HL-60 (cell line): ENCODE results near the gene GNG12.

Experiments
- DNase-seq, 2 experiments: peaks; one replicate each; pipeline ENCODE4 v3.0.0-alpha.2; 2010 to 2020; ENCODE audit warnings: low read depth in 1 of 2, low spot score in 1 of 2
- H3K27ac ChIP-seq: fragments of 250-450 bp; sonication (Bioruptor Pico); replicated peaks from 2 replicates; pipeline ENCODE4 v1.5.1; 2020; ENCODE audit warnings: mild to moderate bottlenecking, moderate library complexity
- H3K27me3 ChIP-seq: fragments of 250-450 bp; sonication (Bioruptor Pico); 2 replicates; pipeline ENCODE4 v1.5.1; 2021; ENCODE audit warnings: mild to moderate bottlenecking, moderate library complexity; ENCODE audit not compliant: insufficient read depth, poor library complexity, severe bottlenecking
- H3K4me3 ChIP-seq: replicated peaks from 2 replicates; pipeline ENCODE4 v1.5.1; 2011; ENCODE audit warnings: mild to moderate bottlenecking, control low read depth, low read length; ENCODE audit not compliant: insufficient read depth
- CTCF ChIP-seq: IDR thresholded peaks from one replicate; pipeline ENCODE4 v1.5.1; 2011; ENCODE audit warnings: low read length, control low read depth, inconsistent platforms; ENCODE audit not compliant: insufficient read depth
- GABPA ChIP-seq: IDR thresholded peaks from 2 replicates; pipeline ENCODE4 v1.6.1; 2012; ENCODE audit warnings: low read depth
- POLR2AphosphoS5 ChIP-seq: IDR thresholded peaks from 2 replicates; pipeline ENCODE4 v1.6.1; 2012; ENCODE audit warnings: low read depth
- REST ChIP-seq: IDR thresholded peaks from 2 replicates; pipeline ENCODE4 v1.6.1; 2012; ENCODE audit warnings: low read depth; ENCODE audit not compliant: insufficient replicate concordance
- SPI1 ChIP-seq: IDR thresholded peaks from 2 replicates; pipeline ENCODE4 v1.6.1; 2012; ENCODE audit warnings: low read depth, mild to moderate bottlenecking, borderline replicate concordance

The GNG12 gene

DNA sequence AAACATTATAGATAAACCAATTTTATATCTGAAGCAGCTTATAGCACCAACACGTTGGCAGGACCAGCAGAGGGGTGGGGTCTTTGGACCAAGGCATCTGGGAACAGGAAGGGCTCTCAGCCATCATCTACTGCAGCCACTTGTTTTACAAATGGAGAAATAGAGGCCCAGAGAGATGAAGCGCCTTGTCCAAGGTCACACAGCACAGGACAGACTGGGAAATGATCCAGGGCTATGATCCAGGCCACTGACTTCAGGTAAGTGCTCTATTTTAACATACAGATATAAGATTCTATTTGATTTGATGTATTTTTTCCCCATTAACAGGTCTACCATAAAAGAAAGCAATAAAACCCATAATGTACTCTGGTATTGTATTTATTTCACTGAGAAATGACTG lies 131.4 kb downstream of the GNG12 start:
- no peak overlapping the region for H3K4me3 ChIP-seq
- DNase-seq, result no peak
- no peak overlapping the region for H3K27ac ChIP-seq
- TF ChIP-seq CTCF, result no peak
- H3K27me3 ChIP-seq, result no peaks in the 10 kb centered on the region

DNA sequence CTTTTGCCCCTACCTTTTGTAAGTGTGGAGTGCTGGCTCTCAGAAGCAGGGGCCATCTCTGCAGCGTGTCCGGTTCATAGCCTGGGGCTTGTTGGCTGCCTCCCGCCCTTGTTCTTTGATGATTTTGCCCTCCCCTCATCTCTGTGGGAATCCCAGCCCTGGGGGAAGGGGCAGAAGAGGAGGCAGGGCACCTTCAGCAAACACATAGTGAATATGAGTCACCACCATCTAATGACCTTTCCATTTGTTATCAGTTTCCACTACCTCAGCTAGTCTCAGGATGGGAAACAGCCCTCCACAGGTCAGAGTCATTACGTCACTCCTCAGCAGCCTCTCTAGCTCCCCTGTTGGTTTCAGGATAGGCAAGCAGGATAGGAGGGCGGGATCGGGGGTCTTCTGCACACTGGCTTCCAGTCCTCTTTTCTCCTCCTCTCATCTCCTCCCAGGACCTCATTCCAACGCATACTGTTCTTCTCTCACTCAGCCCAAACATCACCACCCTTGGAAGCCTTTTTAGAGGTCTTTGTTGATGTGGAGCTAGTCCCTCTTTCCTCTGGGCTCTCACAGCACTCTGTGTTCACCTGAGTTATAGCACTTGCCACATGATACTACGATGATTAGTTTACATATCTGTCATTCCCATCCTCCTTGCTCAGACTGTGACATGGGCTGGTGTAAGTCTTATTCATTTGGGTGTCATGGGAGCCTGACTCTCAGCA lies 132.4 kb downstream of the GNG12 start:
- Histone ChIP-seq H3K27me3 (no peaks in the 10 kb centered on the region), H3K27ac (no peak overlapping the region), H3K4me3 (no peak overlapping the region)
- no peak for DNase-seq
- TF ChIP-seq REST (no peak), GABPA (no peak), CTCF (no peak), POLR2AphosphoS5 (no peak), SPI1 (no peak)

DNA sequence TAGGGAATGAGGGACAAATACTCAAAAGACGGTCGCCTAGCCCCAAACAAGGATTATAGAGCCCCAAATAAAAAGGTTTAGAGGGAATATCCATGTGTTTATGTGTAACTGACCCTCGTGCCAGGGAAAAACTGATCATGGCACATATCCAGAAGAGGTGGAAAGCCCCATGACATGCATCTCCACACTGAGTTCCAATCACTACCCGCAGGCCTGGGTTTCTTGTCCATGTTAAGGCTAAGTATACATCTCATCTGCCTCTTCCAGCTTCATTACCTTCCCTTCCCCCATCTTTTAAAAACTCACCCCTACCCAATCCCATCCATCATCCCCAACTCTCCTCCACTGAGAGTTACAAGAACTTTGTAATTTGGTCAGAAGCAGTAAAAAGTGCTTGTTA lies 133.0 kb downstream of the GNG12 start:
- Histone ChIP-seq H3K27ac (no peak overlapping the region), H3K27me3 (no peaks in the 10 kb centered on the region), H3K4me3 (no peak overlapping the region)
- DNase-seq, result no peak
- TF ChIP-seq SPI1, result no peak
- TF ChIP-seq CTCF, result no peak
- TF ChIP-seq POLR2AphosphoS5, result no peak
- TF ChIP-seq GABPA, result no peak
- TF ChIP-seq REST, result no peak

DNA sequence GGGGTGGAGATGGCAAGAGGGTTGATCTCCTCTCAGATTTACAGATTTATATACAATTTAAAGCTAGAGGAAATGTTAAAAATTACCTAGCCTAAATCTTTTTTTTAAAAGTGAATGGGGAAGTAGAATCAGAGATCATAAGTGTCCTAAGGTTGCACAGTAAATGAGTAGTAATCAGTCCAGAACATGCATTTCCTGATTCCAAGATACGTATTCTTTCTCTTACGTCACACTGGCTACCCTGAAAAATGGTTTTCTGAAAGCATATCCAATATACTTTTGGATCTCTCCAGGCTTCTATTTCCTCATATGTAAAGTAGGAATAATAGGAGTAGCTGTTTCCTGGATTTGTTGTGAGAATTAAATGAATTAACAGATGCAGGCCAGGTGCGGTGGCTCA lies 136.6 kb downstream of the GNG12 start:
- DNase-seq, result no peak
- no peak overlapping the region for H3K27ac ChIP-seq
- H3K27me3 ChIP-seq, result no peaks in the 10 kb centered on the region
- no peak overlapping the region for H3K4me3 ChIP-seq
- TF ChIP-seq POLR2AphosphoS5 (no peak), GABPA (no peak), SPI1 (no peak), REST (no peak), CTCF (no peak)
